SK-N-SH (cell line): ENCODE data around the gene TMEM184A. TPM values are rescaled to one million over a fixed set of nuclear protein-coding genes. Genes with fewer than 3 reads are reported as not detected.

ENCODE experiments used
- CTCF ChIA-PET: fragments of 300-600, 350-600 bp; formaldehyde crosslinking; extraction: SDS; loops from one replicate; lab custom pipeline; 2021; lab: Yijun Ruan, JAX
- POLR2A ChIA-PET: fragments of 350-600 bp; sonication (Branson Sonifier 250); formaldehyde crosslinking; extraction: SDS; loops from one replicate; lab custom pipeline; 2020; ENCODE audit warnings: antibody characterized with exemption, inconsistent platforms; lab: Yijun Ruan, JAX
- DNase-seq: peaks from one replicate; pipeline ENCODE4 v3.0.0; 2012
- H2AFZ ChIP-seq: fragments of 200-600 bp; sonication (generic); 2 replicates; pipeline ENCODE4 v1.8.1; 2016; ENCODE audit warnings: antibody characterized with exemption, mild to moderate bottlenecking, low read depth
- H3F3A ChIP-seq: fragments of 200-600 bp; sonication (generic); replicated peaks from 2 replicates; pipeline ENCODE3; 2016; ENCODE audit warnings: antibody characterized with exemption, mild to moderate bottlenecking; ENCODE audit not compliant: insufficient read depth
- H3K27ac ChIP-seq, 2 experiments: fragments of 200-500 bp in 1 of 2; fragments of 200-600 bp in 1 of 2; sonication (Bioruptor generic) in 1 of 2; sonication (generic), shearing (Covaris generic) in 1 of 2; 2 replicates each; pipeline versions ENCODE4 v1.5.1 to v1.6.1; 2014 to 2016; ENCODE audit warnings: low read depth in 2 of 2, inconsistent platforms in 1 of 2, low read length in 1 of 2, mild to moderate bottlenecking in 1 of 2, mixed read lengths in 1 of 2
- H3K27me3 ChIP-seq: fragments of 200-600 bp; sonication (generic), shearing (Covaris generic); 2 replicates; pipeline ENCODE4 v1.6.1; 2016; ENCODE audit warnings: mixed run types; ENCODE audit not compliant: insufficient read depth
- H3K36me3 ChIP-seq, 2 experiments: fragments of 200-500 bp in 1 of 2; fragments of 200-600 bp in 1 of 2; sonication (Bioruptor generic) in 1 of 2; sonication (generic) in 1 of 2; replicated peaks in 1 of 2; 2 replicates each; pipeline versions ENCODE3 to v1.5.1; 2014 to 2016; ENCODE audit warnings: low read length in 1 of 2, mild to moderate bottlenecking in 1 of 2; ENCODE audit not compliant: insufficient read depth in 2 of 2, control insufficient read depth in 1 of 2
- H3K4me1 ChIP-seq, 2 experiments: fragments of 200-500 bp in 1 of 2; fragments of 200-600 bp in 1 of 2; sonication (Bioruptor generic) in 1 of 2; sonication (generic), shearing (Covaris generic) in 1 of 2; 2 replicates each; pipeline versions ENCODE4 v1.5.1 to v1.6.1; 2014 to 2016; ENCODE audit warnings: low read depth in 1 of 2, low read length in 1 of 2, mixed run types in 1 of 2; ENCODE audit not compliant: insufficient read depth in 2 of 2, control insufficient read depth in 1 of 2
- H3K4me2 ChIP-seq: fragments of 200-600 bp; sonication (generic), shearing (Covaris generic); 2 replicates; pipeline ENCODE4 v1.6.1; 2017; ENCODE audit warnings: mixed run types
- H3K4me3 ChIP-seq, 2 experiments: fragments of 200-500 bp in 1 of 2; fragments of 200-600 bp in 1 of 2; sonication (Bioruptor generic) in 1 of 2; sonication (generic), shearing (Covaris generic) in 1 of 2; 2 replicates each; pipeline versions ENCODE4 v1.5.1 to v1.8.1; 2014 to 2016; ENCODE audit warnings: low read depth in 2 of 2, inconsistent platforms in 1 of 2, low read length in 1 of 2, mild to moderate bottlenecking in 1 of 2, mixed read lengths in 1 of 2, moderate library complexity in 1 of 2
- H3K79me2 ChIP-seq: fragments of 200-600 bp; sonication (generic); 2 replicates; pipeline ENCODE4 v1.8.1; 2017; ENCODE audit warnings: mild to moderate bottlenecking; ENCODE audit not compliant: insufficient read depth
- H3K9ac ChIP-seq: fragments of 200-600 bp; sonication (generic); 2 replicates; pipeline ENCODE4 v1.6.1; 2017; ENCODE audit warnings: mixed run types
- H3K9me2 ChIP-seq: fragments of 200-600 bp; sonication (generic); 2 replicates; pipeline ENCODE4 v1.6.1; 2017; ENCODE audit warnings: mixed run types
- H3K9me3 ChIP-seq: fragments of 200-600 bp; sonication (generic); 2 replicates; pipeline ENCODE4 v1.6.1; 2017; ENCODE audit warnings: mixed run types, mild to moderate bottlenecking, moderate library complexity
- H4K20me1 ChIP-seq: fragments of 200-600 bp; sonication (generic); 2 replicates; pipeline ENCODE4 v1.6.1; 2017; ENCODE audit warnings: mild to moderate bottlenecking, mixed run types; ENCODE audit not compliant: insufficient read depth
- CHD2 ChIP-seq: fragments of 150-350 bp; IDR thresholded peaks from 2 replicates; pipeline ENCODE4 v1.6.1; 2018; ENCODE audit warnings: low read length; ENCODE audit not compliant: partially characterized antibody
- CTCF ChIP-seq: fragments of 200-600 bp; sonication (generic); IDR thresholded peaks from 2 replicates; pipeline ENCODE4 v1.6.1; 2017; ENCODE audit warnings: antibody characterized with exemption, mild to moderate bottlenecking, moderate library complexity
- EP300 ChIP-seq, 2 experiments: IDR thresholded peaks; 2 replicates each; pipeline versions ENCODE4 v1.4.0 to v1.6.1; 2012; ENCODE audit warnings: borderline replicate concordance in 1 of 2, low read depth in 1 of 2, low read length in 1 of 2
- FOXM1 ChIP-seq: IDR thresholded peaks from 2 replicates; pipeline ENCODE4 v1.4.0; 2012; ENCODE audit warnings: low read depth, mild to moderate bottlenecking
- GATA2 ChIP-seq: sonication (generic); formaldehyde crosslinking; IDR thresholded peaks from 2 replicates; pipeline ENCODE4 v1.5.0; 2020; ENCODE audit warnings: mild to moderate bottlenecking, missing genetic modification reagents
- IRF3 ChIP-seq: fragments of 150-350 bp; IDR thresholded peaks from 2 replicates; pipeline ENCODE4 v1.6.1; 2016; ENCODE audit warnings: mild to moderate bottlenecking, low read depth, low read length
- JUND ChIP-seq: IDR thresholded peaks from 2 replicates; pipeline ENCODE4 v1.4.0; 2012
- MAX ChIP-seq: IDR thresholded peaks from 2 replicates; pipeline ENCODE4 v1.4.0; 2012; ENCODE audit warnings: low read depth
- MXI1 ChIP-seq: IDR thresholded peaks from 2 replicates; pipeline ENCODE4 v1.6.1; 2012; ENCODE audit warnings: mild to moderate bottlenecking, low read depth, low read length, improper control_type of control experiment
- NRF1 ChIP-seq: IDR thresholded peaks from 2 replicates; pipeline ENCODE4 v1.6.1; 2012; ENCODE audit warnings: low read depth, mild to moderate bottlenecking, low read length
- RAD21 ChIP-seq: IDR thresholded peaks from 2 replicates; pipeline ENCODE4 v1.6.1; 2012; ENCODE audit warnings: mild to moderate bottlenecking, low read length
- REST ChIP-seq: IDR thresholded peaks from 2 replicates; pipeline ENCODE4 v1.6.1; 2012; ENCODE audit warnings: mild to moderate bottlenecking, low read depth, low read length, moderate library complexity
- RXRA ChIP-seq: IDR thresholded peaks from 2 replicates; pipeline ENCODE4 v1.4.0; 2012; ENCODE audit warnings: low read depth, mild to moderate bottlenecking, borderline replicate concordance
- SMC3 ChIP-seq: IDR thresholded peaks from 2 replicates; pipeline ENCODE4 v1.6.1; 2012; ENCODE audit warnings: low read depth, low read length, improper control_type of control experiment
- TCF12 ChIP-seq: IDR thresholded peaks from 2 replicates; pipeline ENCODE4 v1.4.0; 2012
- TEAD4 ChIP-seq: IDR thresholded peaks from 2 replicates; pipeline ENCODE4 v1.4.0; 2012; ENCODE audit warnings: mild to moderate bottlenecking, borderline replicate concordance; ENCODE audit not compliant: insufficient read depth
- USF2 ChIP-seq: fragments of 150-350 bp; IDR thresholded peaks from 2 replicates; pipeline ENCODE4 v1.6.1; 2017; ENCODE audit warnings: antibody characterized with exemption, low read length, low read depth, borderline replicate concordance
- YY1 ChIP-seq: IDR thresholded peaks from 2 replicates; pipeline ENCODE4 v1.4.0; 2012; ENCODE audit warnings: low read depth, mild to moderate bottlenecking
- ZBTB33 ChIP-seq: IDR thresholded peaks from 2 replicates; pipeline ENCODE4 v1.4.0; 2012; ENCODE audit warnings: low read depth, borderline replicate concordance
- WGBS: methylation state at CpG from one replicate; pipeline ENCODE4 v1.1.6; 2017; ENCODE audit warnings: low lambda C conversion rate; 5-methylcytosine and 5-hydroxymethylcytosine counted together
- polyA plus RNA-seq, 3 experiments: library from polyadenylated mRNA; depleted of rRNA; stranded (reverse); fragments of >200 nt; gene quantifications; 2 replicates each; pipeline ENCODE4 v1.2.3, GENCODE V29; 2012

The TMEM184A gene
- polyA plus RNA-seq, 1 of the 3 experiments (the other 2 are of a cell fraction), result 1.5 TPM

GRCh38 chr7:1599640-1600395 lies 43.8 kb upstream of the TMEM184A start:
- H3K9ac ChIP-seq, result no peak overlapping the region
- H2AFZ ChIP-seq, result no peak overlapping the region
- no peaks in the 10 kb centered on the region for H3K36me3 ChIP-seq
- no peaks in the 10 kb centered on the region for H4K20me1 ChIP-seq
- peak overlapping the region in 1 of 2 experiments; percentile 51; a peak in 1 of 4 replicates for H3K27ac ChIP-seq
- CTCF ChIA-PET, result interaction anchor here (0.8 to 4.7 kb wide), 6 partner anchors 8 to 40 kb away, joined by 3 to 19 read pairs (median 3); no protein-coding TSS in a partner anchor
- no peaks in the 10 kb centered on the region for H3K9me2 ChIP-seq
- no peak overlapping the region; a peak in 1 of 4 replicates for H3K4me3 ChIP-seq
- TF ChIP-seq JUND (no peak), USF2 (no peak), MAX (no peak), CHD2 (no peak), ZBTB33 (no peak), SMC3 (no peak), RXRA (no peak), GATA2 (CRISPR knock-in tag) (no peak), YY1 (no peak), NRF1 (no peak), TCF12 (no peak), MXI1 (no peak), CTCF (no peak), TEAD4 (no peak), EP300 (IDR thresholded peaks at IDR 0.05; ENCODE audit: borderline replicate concordance in 1 of 2, low read depth in 1 of 2, low read length in 1 of 2) (no peak), FOXM1 (no peak), RAD21 (no peak), IRF3 (no peak), REST (no peak)
- no peaks in the 10 kb centered on the region for H3K79me2 ChIP-seq
- POLR2A ChIA-PET, result interaction anchor here (0.6 to 2.1 kb wide), 6 partner anchors 10 to 64 kb away, joined by 3 to 6 read pairs (median 4); no protein-coding TSS in a partner anchor
- no peaks in the 10 kb centered on the region for H3F3A ChIP-seq
- peak; percentile 62 for DNase-seq
- peaks cover 0 to 62% of the 10 kb centered on the region in 2 experiments; a peak in 1 of 4 replicates for H3K4me1 ChIP-seq
- H3K27me3 ChIP-seq, result peaks cover 45% of the 10 kb centered on the region
- WGBS, result 72% methylated on average over 29 of the region's 29 CpGs
- no peak overlapping the region for H3K4me2 ChIP-seq
- no peaks in the 10 kb centered on the region for H3K9me3 ChIP-seq
